NCI-H2196 (cell line): Measurements from ENCODE around the gene MARCHF10.

Experiments
- DNase-seq: peaks from one replicate; lab custom pipeline; 2025; ENCODE audit not compliant: unreplicated experiment; lab: John Stamatoyannopoulos, UW

MARCHF10 gene

DNA sequence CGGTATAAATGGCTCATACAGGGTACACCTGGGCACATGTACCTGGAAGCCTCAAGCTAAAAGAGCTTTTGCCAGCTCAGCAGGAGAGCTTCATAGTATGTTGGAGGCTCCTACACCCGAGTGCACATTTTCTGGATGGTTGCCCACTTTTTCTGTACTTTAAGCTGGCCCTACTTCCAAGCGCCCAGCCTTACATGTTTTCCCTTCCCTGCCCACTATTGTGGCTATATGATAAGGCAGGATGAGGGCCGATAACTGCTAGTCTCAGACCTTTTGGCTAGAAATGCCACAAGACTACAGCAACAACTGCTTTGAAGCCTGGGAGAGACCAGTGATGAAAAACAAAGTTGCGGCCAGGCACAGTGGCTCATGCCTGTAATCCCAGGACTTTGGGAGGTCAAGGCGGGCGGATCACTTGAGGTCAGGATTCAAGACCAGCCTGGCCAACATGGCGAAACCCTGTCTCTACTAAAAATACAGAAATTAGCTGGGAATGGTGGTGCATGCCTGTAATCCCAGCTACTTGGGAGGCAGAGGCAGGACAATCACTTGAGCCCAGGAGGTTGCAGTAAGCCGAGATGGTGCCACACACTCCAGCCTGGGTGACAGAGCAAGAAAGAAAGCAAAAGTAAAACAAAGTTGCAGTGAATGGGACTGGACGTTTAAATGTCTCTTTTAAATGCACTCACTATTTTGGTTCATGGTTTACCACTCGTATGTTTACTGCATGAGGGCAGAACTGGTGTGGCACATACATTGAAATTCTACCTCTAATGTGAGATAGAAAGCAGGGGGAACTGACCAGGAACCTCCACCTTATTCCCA lies 14.2 kb upstream of the MARCHF10 start:
- DNase-seq = no peak

DNA sequence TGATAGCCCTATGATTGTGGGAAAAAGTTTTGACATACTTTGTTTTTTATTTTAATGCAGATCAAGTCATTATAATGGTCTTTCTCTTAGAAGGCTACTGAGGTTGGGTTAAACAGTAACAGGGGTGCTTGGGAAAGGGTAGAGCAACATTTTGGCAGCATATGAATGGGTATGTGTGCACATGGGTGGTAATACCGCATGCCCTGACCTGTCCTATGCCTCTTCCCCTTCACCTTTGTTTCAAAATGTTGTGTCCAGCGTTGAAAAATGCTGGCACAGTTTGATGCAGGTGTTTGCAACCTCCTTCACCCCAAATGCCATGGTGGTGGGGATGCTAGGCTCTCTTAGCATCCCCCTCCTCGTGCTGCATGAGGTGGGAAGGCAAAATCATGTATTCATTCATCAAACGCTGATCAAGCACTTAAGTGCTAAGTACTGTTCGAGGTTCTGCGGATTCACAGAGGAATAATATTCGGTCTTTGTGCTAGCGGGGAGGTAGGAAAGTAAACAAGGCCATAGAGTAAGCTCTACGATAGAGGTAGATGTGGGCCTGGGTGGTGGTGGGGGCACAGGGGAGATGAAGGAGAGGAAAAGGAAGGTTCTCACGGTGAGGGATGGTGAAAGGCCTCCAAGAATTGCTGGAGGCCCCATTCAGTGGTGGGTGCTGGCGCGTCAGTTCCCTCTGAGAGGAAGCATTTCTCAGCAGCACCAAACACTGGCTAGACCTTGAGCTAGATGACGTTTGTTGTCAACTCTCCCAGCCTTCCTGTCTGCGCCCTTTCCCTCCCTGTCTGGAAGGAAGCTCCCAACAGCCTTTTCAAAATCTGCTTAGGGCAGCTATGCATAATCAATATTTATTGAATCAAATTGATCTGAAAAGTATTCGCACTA lies 13.3 kb upstream of the MARCHF10 start:
- DNase-seq = no peak

DNA sequence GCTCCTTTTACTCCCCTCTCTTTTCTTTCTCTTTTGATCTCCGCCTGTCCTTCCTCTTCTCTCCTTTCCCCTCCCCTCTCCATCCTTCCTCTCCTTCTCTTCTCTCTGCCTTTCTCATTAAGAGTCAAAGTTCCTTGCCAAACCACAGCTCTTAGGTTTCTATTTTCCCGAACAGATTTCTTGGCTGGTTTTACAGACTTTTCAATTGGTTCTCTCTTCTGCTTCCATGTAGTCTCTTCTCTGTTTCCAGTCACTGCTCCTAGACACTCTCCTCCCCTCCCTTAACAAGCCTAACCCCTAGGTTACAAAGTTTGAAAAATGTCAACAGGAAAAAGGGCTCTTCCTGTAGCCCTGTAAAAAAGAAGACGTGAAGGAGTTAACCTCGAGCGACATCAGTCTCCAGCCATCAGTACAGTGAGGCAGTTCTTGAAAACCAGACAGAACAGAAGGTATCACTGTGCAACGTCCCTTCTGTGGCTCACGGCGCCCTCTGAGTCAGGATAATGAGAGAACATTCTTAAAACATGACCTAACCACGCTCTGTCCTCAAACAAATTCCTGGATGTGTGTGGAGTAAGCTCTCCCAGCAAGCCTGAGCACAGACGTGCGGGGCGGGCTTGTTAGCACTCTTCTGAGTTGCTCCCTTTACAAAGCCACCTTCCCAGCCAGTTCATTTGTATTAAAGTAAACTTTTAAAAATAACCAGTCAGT lies 11.6 kb upstream of the MARCHF10 start:
- DNase-seq = peak; percentile 43

DNA sequence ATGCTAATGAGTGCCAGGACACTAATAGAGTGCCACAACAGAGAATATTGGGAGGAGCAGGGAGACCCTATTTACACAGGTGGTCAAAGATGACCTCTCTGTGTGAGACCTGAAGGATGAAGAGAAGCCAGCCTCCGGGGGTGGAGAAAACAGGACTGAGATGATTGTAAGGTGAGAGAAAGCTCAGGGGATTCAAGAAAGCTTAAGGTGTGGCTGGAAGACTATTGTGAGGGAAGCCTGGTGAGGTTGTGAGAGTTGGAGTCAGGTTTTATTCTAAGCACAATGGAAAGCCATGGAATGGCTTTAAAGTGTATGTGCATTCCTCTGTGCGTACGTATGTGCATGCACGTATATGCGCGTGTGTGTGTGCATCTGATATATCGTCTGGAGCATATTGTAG lies 10.4 kb upstream of the MARCHF10 start:
- no peak for DNase-seq

DNA sequence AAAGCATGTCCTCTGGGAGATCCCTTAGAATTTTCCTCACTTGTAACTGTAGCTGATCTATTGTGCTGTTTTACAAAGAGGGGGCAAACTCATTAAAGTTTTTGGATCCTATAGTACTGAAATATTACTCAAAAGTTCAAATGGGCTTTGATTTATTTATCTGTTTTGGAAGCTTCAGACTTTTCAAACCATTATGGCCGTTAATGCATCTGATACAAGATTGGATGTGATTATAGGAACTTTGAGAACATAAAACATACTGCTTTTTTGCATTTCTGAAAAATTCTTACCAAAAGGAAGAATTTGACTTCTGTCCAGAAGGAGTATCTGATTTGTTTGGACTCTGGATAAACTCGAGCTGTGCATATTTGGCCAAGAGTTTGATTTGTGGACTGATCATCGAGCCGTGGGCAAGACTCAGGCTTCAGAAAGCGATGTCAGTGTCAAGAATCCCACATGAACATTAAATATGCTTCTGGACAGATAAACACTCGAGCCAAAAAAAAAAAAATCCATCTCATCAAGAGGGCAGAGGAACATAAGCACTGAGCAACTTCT lies 8.2 kb upstream of the MARCHF10 start:
- DNase-seq = no peak

DNA sequence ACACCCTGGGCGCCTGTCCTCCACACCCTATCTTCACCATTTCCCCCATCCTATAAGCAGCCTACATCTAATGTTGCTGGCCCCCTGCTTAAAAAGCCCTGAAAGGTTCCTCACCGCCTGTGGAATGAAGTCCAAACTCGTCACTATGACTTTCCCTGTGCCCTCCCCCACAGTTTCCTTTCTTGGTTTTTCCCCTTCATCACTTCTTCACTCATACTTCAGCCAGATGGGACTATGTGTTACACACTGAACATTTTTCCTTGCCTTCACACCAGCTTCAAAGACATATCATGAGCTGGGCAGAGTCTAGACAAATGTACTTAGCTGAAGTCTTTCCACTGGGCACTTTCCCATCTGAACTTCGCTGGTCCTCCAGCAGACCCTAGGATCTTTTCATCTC lies 1.5 kb upstream of the MARCHF10 start:
- no peak for DNase-seq

DNA sequence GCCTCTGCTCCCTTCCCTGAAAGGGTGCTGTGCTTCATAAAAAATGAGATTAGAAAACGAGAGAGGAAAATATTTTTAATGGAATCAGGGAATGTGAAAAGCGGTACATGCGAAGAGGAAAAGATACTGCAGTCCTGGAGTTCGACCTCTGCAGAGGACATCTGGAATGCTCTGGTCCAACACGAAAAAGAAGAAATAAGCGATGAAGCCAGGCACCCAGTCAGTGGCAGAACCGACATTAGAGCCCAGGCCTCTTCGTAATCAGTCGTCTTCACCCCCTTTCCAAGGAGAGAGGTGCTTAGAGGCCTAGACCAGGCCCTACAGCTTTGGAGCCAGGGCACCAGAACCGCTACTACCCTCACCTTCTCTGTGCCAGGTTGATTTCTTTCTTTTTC lies 459 bp upstream of the MARCHF10 start:
- peak; percentile 22 for DNase-seq

DNA sequence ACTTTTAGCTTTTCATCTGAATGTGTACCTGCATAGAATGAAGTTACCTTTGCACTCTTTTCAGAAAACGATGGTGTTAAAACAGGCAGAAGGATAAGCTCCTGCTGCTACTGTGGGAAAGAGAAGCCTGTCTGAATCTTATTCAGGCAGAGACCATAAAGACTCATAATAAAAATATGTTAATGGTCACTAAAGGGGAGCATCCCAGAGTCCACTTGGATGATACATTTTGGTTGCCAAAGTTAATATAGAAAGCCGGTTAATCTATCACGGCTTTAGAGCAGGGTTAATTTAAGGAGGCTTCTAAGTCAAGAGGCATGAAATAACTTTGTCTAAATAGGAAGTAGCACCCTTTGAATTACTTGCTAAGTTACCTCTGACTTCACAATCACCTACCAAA lies 2.9 kb downstream of the MARCHF10 start:
- DNase-seq = no peak

DNA sequence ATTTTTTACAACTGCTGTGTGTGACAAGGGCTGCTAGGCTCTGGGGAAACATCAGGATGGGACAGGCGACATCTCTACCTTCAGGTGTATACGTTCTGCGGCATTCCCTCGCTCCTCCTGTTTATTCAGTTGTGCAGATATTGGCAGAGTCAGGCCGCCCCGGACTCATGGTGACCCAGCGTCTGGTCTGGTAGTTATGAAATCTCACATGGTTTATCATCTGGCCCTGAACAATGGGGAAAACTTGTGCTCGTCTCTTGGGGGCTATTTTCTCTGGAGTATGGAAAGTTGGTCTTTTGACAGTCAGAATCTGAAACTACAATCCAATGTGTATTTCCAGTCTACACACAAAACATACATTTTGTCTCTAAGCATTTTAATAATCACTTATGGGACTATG lies 3.3 kb downstream of the MARCHF10 start:
- no peak for DNase-seq

DNA sequence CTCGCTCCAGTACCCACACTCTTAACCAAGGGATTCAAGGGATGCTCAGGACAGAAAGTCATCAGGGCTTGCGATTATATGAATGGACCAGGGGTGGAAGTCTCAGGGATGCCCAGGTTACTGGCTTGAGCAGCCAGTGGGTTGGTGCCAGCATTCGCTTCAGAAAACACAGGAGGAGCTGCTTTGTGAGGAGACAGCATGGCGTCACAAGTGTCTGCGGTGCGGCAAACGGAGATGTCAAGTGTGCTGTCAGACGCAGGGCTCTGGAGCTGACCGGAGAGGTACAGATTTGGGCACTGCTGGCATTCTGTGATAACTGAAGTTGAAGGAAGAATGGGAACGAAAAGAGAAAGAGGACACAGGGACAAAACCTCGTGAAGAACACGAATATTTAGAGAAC lies 4.1 kb downstream of the MARCHF10 start:
- no peak for DNase-seq

DNA sequence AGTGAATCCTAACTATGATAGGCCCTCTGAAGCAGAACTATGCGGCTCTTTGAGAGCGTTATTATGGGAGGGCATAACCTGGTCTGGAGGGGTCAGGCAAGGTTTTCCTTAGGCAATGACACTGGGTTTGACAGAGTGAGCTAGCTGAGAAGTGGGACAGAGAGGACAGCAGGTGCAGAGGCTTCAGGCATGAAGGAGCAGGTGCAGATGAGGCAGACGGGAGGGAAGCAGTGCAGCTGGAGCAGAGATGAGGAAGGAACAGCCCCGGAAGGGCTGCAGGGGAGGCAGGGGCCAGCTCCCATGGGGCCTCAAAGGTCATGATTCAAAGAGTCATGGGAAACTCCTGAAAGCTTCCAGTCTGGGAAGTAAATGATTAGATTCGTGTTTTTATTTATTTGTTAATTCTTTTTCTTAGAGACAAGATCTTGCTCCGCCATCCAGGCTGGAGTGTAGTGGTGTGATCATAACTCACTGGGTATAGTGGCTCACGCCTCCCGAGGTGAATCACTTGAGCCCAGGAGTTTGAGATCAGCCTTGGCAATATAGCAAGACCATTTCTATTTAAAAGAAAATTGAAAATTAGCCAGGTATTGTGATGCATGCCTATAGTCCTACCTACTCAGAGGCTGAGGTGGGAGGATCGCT lies 5.4 kb downstream of the MARCHF10 start:
- DNase-seq = peak; percentile 42

DNA sequence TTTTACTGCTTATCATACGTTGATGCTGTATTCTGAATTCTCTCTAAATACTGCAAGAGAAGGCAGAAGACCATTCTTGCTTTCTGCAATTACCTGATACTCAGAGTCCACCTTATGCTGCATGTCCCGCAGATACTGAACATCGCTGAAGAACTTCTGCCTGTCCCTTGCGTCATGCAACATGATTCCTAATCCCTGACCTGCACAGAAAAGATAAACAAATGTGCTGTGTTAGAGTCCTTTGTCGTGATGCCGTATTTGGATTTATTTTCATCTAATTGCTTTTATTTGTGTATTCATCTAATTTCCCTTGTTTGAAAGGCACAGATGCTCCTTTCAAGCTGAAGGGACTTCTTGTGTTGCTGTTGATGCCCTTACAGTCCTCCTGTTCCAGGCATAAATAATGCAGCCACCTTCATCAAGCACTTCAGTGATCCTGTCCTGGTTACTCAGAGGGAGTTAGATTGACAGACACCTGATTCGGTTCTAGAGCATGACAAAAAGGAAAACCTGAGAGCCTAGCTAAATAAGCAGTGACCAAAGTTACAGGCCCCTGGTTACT lies 6.5 kb downstream of the MARCHF10 start:
- no peak for DNase-seq

DNA sequence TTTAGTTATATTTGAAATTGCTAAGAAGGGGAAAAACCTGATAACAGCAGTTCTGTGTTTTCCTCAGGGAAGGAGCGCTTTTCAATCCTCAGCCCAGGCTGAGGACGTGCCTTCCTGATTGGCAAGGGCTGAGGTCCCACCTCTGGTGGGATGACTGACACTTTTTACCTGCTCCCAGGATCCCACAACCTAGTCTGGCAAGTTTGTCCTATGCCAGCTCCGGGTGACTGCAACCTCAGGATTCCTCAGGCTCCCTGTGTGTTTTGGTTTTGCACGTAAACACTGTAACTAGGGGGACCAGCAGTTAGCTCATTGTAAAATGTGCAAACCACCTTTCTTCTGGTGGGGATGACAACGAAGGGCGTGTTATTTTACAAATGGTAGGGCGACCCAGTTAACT lies 7.5 kb downstream of the MARCHF10 start:
- DNase-seq = peak; percentile 14

DNA sequence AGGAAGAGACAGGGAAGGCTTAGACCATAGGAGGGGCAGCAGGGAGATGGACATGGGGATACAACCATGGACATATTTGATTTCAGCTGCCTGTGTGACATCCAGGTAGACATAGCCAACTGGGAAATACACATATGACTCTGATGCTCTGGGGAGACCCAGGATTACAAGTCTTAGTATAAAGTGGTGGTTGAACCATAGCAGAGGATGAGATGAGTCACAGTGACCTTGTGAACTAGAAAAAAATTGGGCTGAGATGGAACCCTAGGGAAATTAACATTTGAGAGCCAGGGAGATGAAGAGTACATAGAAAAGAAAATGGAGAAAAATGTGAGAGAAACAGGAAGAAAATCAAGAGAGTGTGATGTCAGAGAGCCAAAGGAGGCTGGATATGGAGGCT lies 10.2 kb downstream of the MARCHF10 start:
- no peak for DNase-seq

DNA sequence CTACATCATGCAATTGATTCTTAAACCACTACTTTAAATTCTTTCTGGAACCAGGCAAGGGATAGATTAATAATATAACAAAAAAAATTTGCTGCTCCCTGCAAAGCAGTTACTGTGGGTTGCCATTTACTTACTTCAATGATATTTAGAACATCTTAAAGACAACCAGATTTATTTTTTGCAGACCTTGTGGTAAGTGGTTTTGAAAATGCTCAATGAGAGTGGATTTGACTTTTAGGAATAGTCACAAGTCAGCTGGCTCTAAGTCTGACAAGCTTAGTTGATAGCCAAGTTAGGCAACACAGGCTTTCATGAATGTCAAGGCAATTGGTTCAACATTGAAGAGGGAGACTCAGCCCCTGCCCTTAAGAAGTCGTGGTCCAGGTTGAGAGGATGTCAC lies 11.8 kb downstream of the MARCHF10 start:
- DNase-seq = no peak

DNA sequence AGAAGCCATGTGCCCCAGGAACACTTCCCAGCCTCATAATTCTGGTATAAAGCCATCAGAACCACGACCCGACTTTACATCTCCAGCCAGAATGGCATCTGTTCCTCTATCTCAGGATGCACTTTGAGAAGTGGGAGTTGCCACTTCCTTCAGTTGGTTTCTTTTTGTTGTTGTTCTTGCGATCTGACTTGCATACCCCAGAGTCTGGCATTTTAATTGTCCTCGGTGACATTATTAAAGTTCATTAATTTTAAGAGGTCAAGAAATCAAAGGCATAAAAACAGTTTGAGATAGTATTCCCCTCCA lies 13.5 kb downstream of the MARCHF10 start:
- DNase-seq = no peak

DNA sequence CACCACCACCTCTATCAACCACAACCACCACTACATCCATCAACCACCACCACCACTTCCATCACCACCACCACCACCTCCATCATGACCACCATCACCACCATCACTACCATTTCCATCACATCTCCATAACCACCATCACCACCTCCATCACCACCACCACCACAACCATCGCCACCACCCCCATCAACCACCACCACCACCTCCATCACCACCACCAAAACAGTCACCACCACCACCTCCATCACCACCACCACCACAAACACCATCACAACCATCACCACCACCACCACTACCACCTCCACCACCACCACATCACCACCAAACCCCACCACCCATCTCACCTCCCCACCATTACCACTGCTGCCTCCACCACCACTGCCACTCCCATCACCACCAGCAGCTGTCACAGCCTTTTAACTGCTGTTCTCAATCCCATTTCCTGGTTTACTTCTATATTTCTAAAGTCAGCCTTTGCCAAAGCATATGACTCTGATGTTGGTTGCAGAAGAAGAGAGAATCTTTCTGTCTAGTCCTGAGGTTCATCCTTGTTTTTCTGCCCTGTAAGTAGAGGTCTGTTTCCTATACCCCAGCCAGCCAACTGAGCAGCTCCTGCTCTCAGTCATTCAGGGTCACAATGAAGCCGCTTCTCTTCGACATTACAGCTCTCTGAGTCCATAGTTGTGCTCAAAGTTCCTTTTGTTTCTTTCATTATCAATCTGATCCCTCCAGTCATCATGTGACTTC lies 14.0 kb downstream of the MARCHF10 start:
- no peak for DNase-seq

DNA sequence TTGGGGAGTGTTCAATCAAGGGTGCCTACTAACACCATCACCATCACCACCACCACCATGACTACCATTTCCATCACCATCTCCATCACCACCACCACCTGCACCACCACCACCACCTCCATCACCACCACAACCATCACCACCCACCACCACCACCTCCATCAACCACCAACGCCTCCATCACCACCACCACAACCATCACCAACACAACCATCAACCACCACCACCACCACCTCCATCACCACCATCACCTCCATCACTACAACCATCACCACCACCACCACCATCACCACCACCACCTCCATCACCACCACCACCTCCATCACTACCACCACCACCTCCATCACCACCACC lies 15.7 kb downstream of the MARCHF10 start:
- DNase-seq = no peak

DNA sequence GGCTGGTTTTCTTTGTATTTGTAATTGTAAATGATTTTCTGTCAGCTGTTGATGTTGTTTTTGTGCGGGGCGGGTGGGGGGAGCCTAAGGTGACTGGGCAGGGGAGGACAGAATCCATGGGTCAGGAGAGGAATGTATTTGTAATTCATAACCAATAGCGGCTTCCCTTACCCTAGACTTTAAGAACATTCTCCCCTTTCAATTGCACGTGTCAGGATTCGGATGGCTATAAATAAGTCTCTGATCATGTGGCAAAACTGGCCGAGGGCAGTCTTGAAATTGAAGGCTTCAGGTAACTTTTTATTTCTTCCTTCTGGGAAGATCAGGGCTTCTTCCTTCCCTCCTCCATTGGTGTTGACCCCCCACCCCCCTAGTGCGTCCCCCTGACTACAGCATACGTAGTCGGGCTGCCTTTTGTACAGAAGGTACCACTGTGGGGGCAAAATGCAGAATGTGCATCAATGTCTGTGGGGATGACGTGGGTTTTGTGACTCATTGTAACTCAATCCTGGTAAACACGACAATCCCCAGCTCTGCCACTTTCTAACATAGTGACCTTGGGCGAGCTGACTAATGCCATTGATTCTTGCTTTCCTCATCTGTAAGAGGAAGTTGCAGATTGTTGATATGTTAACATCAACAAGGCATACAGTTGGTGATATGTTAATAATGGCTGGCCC lies 16.2 kb downstream of the MARCHF10 start:
- DNase-seq = peak; percentile 14
